Bone marrow (tissue), 2 donors: ENCODE results near the gene NLE1.
A peak's percentile ranks its signal among the peaks of the same experiment; 100 is the strongest.

ENCODE experiments used
- DNase-seq, 2 donors: peaks; one replicate each; lab custom pipeline; 2025; lab: John Stamatoyannopoulos, UW

NLE1 gene

GRCh38 chr17:35086164-35086563, 55.9 kb downstream of the NLE1 start:
- no peak for DNase-seq

- no peak for DNase-seq
These were observed 57.1 kb downstream of the NLE1 start for GRCh38 chr17:35084987-35085386.

- DNase-seq = no peak
These were observed 59.0 kb downstream of the NLE1 start for GRCh38 chr17:35083071-35083470.

GRCh38 chr17:35082073-35082657, 59.9 kb downstream of the NLE1 start:
- peak in 1 of 2 donors; percentile 30 for DNase-seq

- DNase-seq = no peak
These were observed 60.5 kb downstream of the NLE1 start for GRCh38 chr17:35081638-35082037.

- DNase-seq = peak in 1 of 2 donors; percentile 24
These were observed 61.6 kb downstream of the NLE1 start for GRCh38 chr17:35080536-35080935.

GRCh38 chr17:35079547-35080423, 62.3 kb downstream of the NLE1 start:
- DNase-seq = no peak
